ENCODE results near the gene KRT28. TPM values are rescaled to one million over a fixed set of nuclear protein-coding genes. Genes with fewer than 3 reads are reported as not detected.

The KRT28 gene
- total RNA-seq, 1 experiment from 2014 or later: not detected

- Histone ChIP-seq H3K36me3 (ENCODE audit: control insufficient read depth, insufficient read depth, low read length) (no peaks in the 10 kb centered on the region), H3K27me3 (ENCODE audit: control insufficient read depth, insufficient read depth, low read length) (peaks cover 27% of the 10 kb centered on the region), H3K27ac (ENCODE audit: low read length) (no peak overlapping the region), H3K4me1 (ENCODE audit: control insufficient read depth, insufficient read depth, low read length) (no peaks in the 10 kb centered on the region), H3K9me3 (ENCODE audit: control insufficient read depth, insufficient read depth, low read depth, low read length) (no peaks in the 10 kb centered on the region), H3K4me3 (ENCODE audit: low read depth in 2 of 2, low read length in 2 of 2) (no peak overlapping the region)
- in situ Hi-C loops (cut with HindIII; ENCODE audit: low pct_unique_long_range_greater_than_20kb, low sequenced_read_pairs) (no loop called here), intact Hi-C loops (cut with micrococcal nuclease; ENCODE audit: unreplicated experiment) (no loop called here)
- ATAC-seq (no peak), DNase-seq (ENCODE audit: low read depth, low spot score) (no peak)
- ChIA-PET POLR2A (no interaction called here), CTCF (interaction anchor here (0.6 to 0.9 kb wide), 2 partner anchors 175 to 214 kb away, joined by 3 read pairs; no protein-coding TSS in a partner anchor)
- TF ChIP-seq POLR2AphosphoS5 (IDR thresholded peaks at IDR 0.05; ENCODE audit: low read depth, low read length): no peak
- TF ChIP-seq TCF7L2 (IDR thresholded peaks at IDR 0.05; ENCODE audit: low read depth, low read length): no peak
- TF ChIP-seq REST (IDR thresholded peaks at IDR 0.05; ENCODE audit: insufficient read depth in 1 of 2, low read depth in 2 of 2, low read length in 1 of 2): no peak
- TF ChIP-seq SIN3A (IDR thresholded peaks at IDR 0.05; ENCODE audit: borderline replicate concordance, insufficient read depth, low read depth, low read length): no peak
- TF ChIP-seq, protein P1, sequence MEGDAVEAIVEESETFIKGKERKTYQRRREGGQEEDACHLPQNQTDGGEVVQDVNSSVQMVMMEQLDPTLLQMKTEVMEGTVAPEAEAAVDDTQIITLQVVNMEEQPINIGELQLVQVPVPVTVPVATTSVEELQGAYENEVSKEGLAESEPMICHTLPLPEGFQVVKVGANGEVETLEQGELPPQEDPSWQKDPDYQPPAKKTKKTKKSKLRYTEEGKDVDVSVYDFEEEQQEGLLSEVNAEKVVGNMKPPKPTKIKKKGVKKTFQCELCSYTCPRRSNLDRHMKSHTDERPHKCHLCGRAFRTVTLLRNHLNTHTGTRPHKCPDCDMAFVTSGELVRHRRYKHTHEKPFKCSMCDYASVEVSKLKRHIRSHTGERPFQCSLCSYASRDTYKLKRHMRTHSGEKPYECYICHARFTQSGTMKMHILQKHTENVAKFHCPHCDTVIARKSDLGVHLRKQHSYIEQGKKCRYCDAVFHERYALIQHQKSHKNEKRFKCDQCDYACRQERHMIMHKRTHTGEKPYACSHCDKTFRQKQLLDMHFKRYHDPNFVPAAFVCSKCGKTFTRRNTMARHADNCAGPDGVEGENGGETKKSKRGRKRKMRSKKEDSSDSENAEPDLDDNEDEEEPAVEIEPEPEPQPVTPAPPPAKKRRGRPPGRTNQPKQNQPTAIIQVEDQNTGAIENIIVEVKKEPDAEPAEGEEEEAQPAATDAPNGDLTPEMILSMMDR (IDR thresholded peaks at IDR 0.05): no peak
- BruUV-seq (replicated peaks): no TSS peak
These were observed 4.6 kb downstream of the KRT28 start for GRCh38 chr17:40795019-40795667.

DNA sequence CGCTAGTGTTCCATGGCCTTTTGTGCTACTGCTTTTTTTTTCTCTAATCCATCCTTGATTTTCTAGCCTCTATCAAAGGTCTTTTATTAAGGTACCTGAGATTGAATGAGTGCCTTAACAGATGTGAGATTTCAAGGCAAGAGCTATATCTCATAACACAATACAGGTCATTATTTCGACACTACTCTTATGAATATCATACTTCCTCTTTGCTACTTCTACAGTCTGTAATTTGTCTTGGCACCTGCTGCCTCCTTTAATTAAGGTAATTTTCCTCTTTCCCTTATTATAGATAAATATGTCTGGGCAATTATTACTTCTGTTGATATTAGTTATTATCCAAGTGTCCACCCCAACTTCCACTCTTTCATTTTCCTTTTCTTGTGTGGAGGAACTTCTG is 5.3 kb downstream of the KRT28 start:
- no peak overlapping the region for H3K27ac ChIP-seq (ENCODE audit: low read length)
- ChIA-PET CTCF (no interaction called here), POLR2A (no interaction called here)
- no peaks in the 10 kb centered on the region for H3K4me1 ChIP-seq (ENCODE audit: control insufficient read depth, insufficient read depth, low read length)
- peaks cover 22% of the 10 kb centered on the region for H3K27me3 ChIP-seq (ENCODE audit: control insufficient read depth, insufficient read depth, low read length)
- no peaks in the 10 kb centered on the region for H3K36me3 ChIP-seq (ENCODE audit: control insufficient read depth, insufficient read depth, low read length)
- H3K9me3 ChIP-seq (ENCODE audit: control insufficient read depth, insufficient read depth, low read depth, low read length): no peaks in the 10 kb centered on the region
- ATAC-seq: no peak
- intact Hi-C loops (cut with micrococcal nuclease; ENCODE audit: unreplicated experiment): loop anchor here (5.0 kb wide), 1 partner anchor 177 kb away; no protein-coding TSS in a partner anchor
- TF ChIP-seq SIN3A (IDR thresholded peaks at IDR 0.05; ENCODE audit: borderline replicate concordance, insufficient read depth, low read depth, low read length): no peak
- TF ChIP-seq POLR2AphosphoS5 (IDR thresholded peaks at IDR 0.05; ENCODE audit: low read depth, low read length): no peak
- no peak for TF ChIP-seq TCF7L2 (IDR thresholded peaks at IDR 0.05; ENCODE audit: low read depth, low read length)
- TF ChIP-seq REST (IDR thresholded peaks at IDR 0.05; ENCODE audit: insufficient read depth in 1 of 2, low read depth in 2 of 2, low read length in 1 of 2): no peak
- TF ChIP-seq, protein P1 (IDR thresholded peaks at IDR 0.05): no peak
- in situ Hi-C loops (cut with HindIII; ENCODE audit: low pct_unique_long_range_greater_than_20kb, low sequenced_read_pairs): no loop called here
- BruUV-seq (replicated peaks): no TSS peak
- DNase-seq (ENCODE audit: low read depth, low spot score): no peak
- no peak overlapping the region for H3K4me3 ChIP-seq (ENCODE audit: low read depth in 2 of 2, low read length in 2 of 2)

All from Panc1 (cell line).